Natural killer cell treated with Interleukin-12 subunit alpha and Interleukin-12 subunit beta and Interleukin-15 and Interleukin-18, amount 100 ng/mL, for 72 hours (primary cell): ENCODE measurements around the gene GABRP. TPM values are rescaled to one million over a fixed set of nuclear protein-coding genes. Genes with fewer than 3 reads are reported as not detected.

Experiments
- ATAC-seq, 2 donors: fragments of 150-1000 bp; cut with Tn5 transposase in 1 of 2; sonication (Bioruptor Pico), chemical (Tn5 transposase) in 1 of 2; 2 replicates each; pipeline ENCODE4 v1.10.0; 2021
- DNase-seq: peaks from one replicate; pipeline ENCODE4 v3.0.0; 2022; ENCODE audit warnings: low spot score
- H3K27ac Mint-ChIP-seq, 2 donors: 1 replicate in 1 of 2; 2 replicates in 1 of 2; pipeline ENCODE4 v1.8.0; 2022; ENCODE audit warnings: mixed read lengths in 2 of 2, mild to moderate bottlenecking in 1 of 2, moderate library complexity in 1 of 2
- H3K27me3 Mint-ChIP-seq, 2 donors: 1 replicate in 1 of 2; 2 replicates in 1 of 2; pipeline ENCODE4 v1.8.0; 2022; ENCODE audit warnings: mixed read lengths in 2 of 2
- H3K36me3 Mint-ChIP-seq: one replicate; pipeline ENCODE4 v1.8.0; 2022; ENCODE audit warnings: mixed read lengths
- H3K4me1 Mint-ChIP-seq, 2 donors: 1 replicate in 1 of 2; 2 replicates in 1 of 2; pipeline ENCODE4 v1.8.0; 2022; ENCODE audit warnings: low read depth in 2 of 2, mixed read lengths in 2 of 2, mild to moderate bottlenecking in 1 of 2
- H3K4me3 Mint-ChIP-seq: one replicate; pipeline ENCODE4 v1.8.0; 2022; ENCODE audit warnings: mixed read lengths
- H3K9me3 Mint-ChIP-seq: 2 replicates; pipeline ENCODE4 v1.8.0; 2022; ENCODE audit warnings: mixed read lengths
- total RNA-seq, 2 donors: library from RNA; stranded (reverse); gene quantifications; one replicate each; pipeline ENCODE4 v1.2.3, GENCODE V29; 2022

The GABRP gene, protein sequence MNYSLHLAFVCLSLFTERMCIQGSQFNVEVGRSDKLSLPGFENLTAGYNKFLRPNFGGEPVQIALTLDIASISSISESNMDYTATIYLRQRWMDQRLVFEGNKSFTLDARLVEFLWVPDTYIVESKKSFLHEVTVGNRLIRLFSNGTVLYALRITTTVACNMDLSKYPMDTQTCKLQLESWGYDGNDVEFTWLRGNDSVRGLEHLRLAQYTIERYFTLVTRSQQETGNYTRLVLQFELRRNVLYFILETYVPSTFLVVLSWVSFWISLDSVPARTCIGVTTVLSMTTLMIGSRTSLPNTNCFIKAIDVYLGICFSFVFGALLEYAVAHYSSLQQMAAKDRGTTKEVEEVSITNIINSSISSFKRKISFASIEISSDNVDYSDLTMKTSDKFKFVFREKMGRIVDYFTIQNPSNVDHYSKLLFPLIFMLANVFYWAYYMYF
- not detected for total RNA-seq

DNA sequence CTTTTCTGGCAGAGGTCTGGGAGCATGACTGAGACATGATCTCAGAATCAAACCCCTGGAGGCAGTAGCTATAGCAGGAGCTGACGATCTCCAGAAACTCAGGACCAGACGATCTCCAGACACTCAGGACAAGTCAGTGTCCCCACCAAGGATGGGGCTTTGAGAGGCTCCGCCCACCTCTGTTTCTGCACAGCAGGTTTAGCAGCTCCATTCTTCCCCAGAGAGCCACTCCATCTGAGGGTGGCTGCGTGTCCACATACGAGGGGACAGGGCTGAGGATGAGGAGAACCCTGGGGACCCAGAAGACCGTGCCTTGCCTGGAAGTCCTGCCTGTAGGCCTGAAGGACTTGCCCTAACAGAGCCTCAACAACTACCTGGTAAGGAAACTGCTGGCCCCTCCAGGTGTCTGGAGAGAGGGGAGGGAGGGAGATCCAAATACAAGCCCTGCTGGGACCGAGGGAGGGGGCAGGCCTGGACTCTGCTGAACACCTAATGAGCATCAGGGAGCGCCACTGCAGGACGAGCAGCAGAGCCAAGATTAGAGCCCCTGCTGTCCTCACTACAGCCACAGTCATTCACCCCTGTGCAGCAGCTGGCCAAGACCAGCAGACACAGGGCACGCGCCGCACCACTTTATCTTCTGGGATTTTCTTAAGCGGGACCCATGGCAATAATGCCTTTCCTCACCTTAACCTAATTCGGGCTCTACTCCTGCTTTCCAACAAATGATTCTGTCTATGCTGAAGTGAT, at the start of gene GABRP:
GABRP (plus strand) TSS at position 228 of the 750 bp plus-strand sequence. CDS start 4,891 bp downstream, outside the sequence.
- H3K9me3 Mint-ChIP-seq = no peaks in the 10 kb centered on the region
- no peak within 1 kb of the TSS for H3K4me3 Mint-ChIP-seq
- peaks cover 5% of the 10 kb centered on the region in 2 donors for H3K27me3 Mint-ChIP-seq
- no peak within 1 kb of the TSS for H3K27ac Mint-ChIP-seq
- ATAC-seq (peak in 1 of 2 donors; percentile 34), DNase-seq (no peak)
- no peaks in the 10 kb centered on the region for H3K4me1 Mint-ChIP-seq
- H3K36me3 Mint-ChIP-seq = no peaks in the 10 kb centered on the region

DNA sequence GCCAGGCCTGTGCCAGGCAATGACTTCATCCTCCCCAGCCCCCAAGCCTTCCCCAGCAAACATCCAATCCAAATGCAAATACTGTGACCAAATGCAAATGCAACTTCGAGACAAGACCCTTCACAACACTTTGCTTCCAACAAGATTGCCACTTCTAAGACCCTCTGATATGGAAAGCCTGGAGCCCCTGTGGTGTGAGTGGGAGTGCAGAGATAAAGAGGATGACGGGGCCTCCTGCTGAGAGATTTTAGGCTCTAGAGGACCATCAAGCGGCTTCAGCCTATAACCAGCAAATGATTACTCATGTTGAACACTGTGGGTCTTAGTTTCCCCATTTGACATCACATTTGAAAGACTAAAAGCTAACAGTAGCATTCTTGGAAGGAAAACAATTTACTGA, 46.6 kb upstream of the GABRP start:
- DNase-seq (no peak), ATAC-seq (no peak)
- no peaks in the 10 kb centered on the region for H3K4me1 Mint-ChIP-seq
- H3K36me3 Mint-ChIP-seq = no peaks in the 10 kb centered on the region
- H3K4me3 Mint-ChIP-seq = no peak overlapping the region
- H3K27me3 Mint-ChIP-seq = peaks cover 14 to 22% of the 10 kb centered on the region in 2 donors
- H3K9me3 Mint-ChIP-seq = peaks cover 3% of the 10 kb centered on the region
- H3K27ac Mint-ChIP-seq = no peak overlapping the region

DNA sequence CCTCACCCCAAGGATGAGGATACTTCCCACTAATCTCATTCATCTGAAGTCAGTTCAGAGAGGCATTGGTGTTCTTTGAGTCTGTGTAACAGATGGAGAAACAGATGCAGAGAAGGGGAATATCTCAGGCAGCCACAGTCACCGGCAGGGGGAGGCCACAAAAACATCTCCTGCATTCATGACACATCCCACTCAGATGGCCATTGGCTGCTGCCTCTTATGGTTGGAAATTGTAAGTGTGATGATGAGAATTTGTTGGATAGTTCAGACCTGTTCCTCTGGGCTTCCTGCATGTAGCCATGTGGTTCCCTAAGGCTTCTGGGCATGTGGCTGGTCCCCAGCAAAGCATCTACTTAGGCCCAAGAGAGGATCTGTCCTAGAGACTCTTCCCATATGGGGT, 45.9 kb upstream of the GABRP start:
- no peak overlapping the region for H3K4me3 Mint-ChIP-seq
- peaks cover 14 to 22% of the 10 kb centered on the region in 2 donors for H3K27me3 Mint-ChIP-seq
- H3K9me3 Mint-ChIP-seq = peaks cover 3% of the 10 kb centered on the region
- no peaks in the 10 kb centered on the region for H3K4me1 Mint-ChIP-seq
- no peak overlapping the region for H3K27ac Mint-ChIP-seq
- H3K36me3 Mint-ChIP-seq = no peaks in the 10 kb centered on the region
- DNase-seq = no peak
- ATAC-seq = no peak

DNA sequence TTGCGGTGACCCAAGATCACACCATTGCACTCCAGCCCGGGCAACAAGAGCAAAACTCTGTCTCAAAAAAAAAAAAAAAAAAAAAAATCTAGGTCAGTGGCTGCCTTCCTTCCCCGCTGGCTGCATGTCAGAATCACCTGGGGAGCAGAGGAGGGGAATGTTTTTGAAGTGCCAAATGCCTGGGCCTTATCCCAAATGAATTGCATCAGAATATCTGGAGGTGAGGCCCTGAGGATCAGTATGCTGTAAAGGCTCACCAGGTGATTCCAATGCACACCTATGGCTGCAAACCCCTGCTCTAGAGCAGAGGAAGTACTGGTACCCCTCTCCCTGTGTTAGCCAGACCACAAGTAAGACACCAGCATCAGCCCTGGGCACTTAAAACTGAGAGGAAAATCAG, 44.7 kb upstream of the GABRP start:
- H3K27me3 Mint-ChIP-seq = peaks cover 15 to 16% of the 10 kb centered on the region in 2 donors
- H3K4me1 Mint-ChIP-seq = no peaks in the 10 kb centered on the region
- no peak overlapping the region for H3K4me3 Mint-ChIP-seq
- DNase-seq (no peak), ATAC-seq (no peak)
- H3K27ac Mint-ChIP-seq = no peak overlapping the region
- no peaks in the 10 kb centered on the region for H3K36me3 Mint-ChIP-seq
- peaks cover 3% of the 10 kb centered on the region for H3K9me3 Mint-ChIP-seq

DNA sequence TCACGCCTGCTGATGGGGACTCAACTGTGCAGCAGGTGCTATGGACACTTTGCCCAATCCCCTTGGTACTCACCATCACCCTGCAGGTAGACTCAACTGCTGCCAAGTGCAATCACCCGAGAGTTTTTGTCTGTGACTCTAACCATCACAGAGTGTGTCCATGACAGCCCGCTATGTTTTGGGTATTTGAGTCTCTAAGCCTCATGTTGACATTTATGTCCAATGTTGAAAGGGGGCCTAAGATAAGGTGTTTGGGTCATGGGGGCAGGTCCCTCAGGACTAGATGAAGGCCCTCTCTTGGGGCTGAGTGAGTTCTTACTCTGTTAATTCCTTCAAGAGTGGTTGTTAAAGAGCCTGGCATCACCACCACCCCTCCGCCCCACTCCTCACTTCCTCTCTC, 44.1 kb upstream of the GABRP start:
- Mint-ChIP-seq H3K27me3 (peaks cover 15 to 19% of the 10 kb centered on the region in 2 donors), H3K36me3 (no peaks in the 10 kb centered on the region), H3K27ac (no peak overlapping the region), H3K4me3 (no peak overlapping the region), H3K9me3 (peaks cover 3% of the 10 kb centered on the region), H3K4me1 (no peaks in the 10 kb centered on the region)
- ATAC-seq (no peak), DNase-seq (no peak)

DNA sequence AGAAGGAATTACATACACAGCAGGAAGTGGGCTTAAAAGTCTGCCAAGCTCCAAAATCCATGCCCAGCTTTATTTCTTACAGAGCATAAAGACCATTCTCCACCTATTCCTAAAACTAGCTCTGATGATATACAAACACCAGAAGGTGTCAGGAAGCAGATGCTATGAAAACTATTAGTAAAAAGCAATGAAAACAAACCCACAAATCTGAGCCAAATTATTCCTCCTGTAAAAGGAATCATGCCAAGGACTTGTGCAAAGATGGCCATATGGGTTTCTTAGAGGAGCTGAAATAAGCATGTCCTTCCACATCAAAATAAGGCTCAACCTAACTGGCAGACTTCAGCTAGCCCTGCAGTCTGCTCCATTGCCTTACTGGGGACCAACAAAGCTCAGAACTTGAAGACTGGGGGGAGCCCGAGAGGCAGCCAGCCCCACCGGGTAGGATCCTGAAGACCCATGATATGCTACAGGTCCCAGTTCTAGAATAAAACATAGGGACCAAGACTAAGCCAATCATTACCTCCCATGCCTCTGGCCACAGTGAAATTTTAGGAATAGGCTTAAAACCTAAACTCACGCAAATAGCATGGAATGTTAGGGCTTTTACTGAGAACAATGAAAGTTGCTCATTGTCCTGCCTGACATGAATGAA, 42.8 kb upstream of the GABRP start:
- H3K9me3 Mint-ChIP-seq = no peaks in the 10 kb centered on the region
- no peak for ATAC-seq
- no peaks in the 10 kb centered on the region for H3K4me1 Mint-ChIP-seq
- peaks cover 15 to 16% of the 10 kb centered on the region in 2 donors for H3K27me3 Mint-ChIP-seq
- DNase-seq = no peak
- no peak overlapping the region for H3K4me3 Mint-ChIP-seq
- no peak overlapping the region for H3K27ac Mint-ChIP-seq
- H3K36me3 Mint-ChIP-seq = no peaks in the 10 kb centered on the region

DNA sequence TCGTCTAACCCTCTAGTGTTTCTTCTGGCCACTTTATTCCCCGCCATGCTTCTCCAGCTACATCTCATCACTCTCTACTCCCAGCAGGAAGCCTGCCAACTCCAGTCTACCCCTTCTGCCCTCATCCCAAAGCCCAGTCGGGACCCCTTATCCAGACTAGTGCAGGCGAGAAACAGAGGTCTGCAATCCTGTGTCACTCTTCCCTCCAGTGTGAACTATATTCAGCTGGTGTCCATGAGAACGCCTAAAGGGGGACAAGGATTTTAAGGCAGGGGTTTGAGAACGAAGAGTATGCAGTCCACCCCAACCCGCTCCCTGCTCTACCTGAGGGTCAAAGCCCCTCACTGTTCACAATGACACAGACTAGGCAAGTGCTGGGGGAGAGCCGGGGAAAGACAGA, 41.7 kb upstream of the GABRP start:
- no peaks in the 10 kb centered on the region for H3K36me3 Mint-ChIP-seq
- DNase-seq (no peak), ATAC-seq (no peak)
- H3K4me3 Mint-ChIP-seq = no peak overlapping the region
- no peaks in the 10 kb centered on the region for H3K4me1 Mint-ChIP-seq
- no peaks in the 10 kb centered on the region for H3K9me3 Mint-ChIP-seq
- no peak overlapping the region for H3K27ac Mint-ChIP-seq
- H3K27me3 Mint-ChIP-seq = peaks cover 14 to 15% of the 10 kb centered on the region in 2 donors

DNA sequence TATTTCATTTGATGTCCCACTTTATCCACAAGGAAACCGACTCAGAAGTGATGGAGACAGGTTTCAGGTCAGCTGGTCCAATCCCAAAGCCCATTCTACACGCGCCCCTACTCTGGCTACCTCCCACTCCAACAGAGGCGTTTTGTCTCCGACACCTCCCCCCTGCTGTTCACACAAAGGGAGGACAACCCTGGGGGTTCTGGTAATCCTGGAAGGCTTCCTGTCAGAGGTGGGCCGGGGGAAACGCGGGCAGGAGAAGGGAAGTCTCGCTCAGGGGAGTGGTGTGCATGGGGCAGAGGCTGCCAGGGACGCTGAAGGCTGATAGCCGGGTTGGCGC, 39.7 kb upstream of the GABRP start:
- H3K4me1 Mint-ChIP-seq = no peaks in the 10 kb centered on the region
- H3K4me3 Mint-ChIP-seq = no peak overlapping the region

DNA sequence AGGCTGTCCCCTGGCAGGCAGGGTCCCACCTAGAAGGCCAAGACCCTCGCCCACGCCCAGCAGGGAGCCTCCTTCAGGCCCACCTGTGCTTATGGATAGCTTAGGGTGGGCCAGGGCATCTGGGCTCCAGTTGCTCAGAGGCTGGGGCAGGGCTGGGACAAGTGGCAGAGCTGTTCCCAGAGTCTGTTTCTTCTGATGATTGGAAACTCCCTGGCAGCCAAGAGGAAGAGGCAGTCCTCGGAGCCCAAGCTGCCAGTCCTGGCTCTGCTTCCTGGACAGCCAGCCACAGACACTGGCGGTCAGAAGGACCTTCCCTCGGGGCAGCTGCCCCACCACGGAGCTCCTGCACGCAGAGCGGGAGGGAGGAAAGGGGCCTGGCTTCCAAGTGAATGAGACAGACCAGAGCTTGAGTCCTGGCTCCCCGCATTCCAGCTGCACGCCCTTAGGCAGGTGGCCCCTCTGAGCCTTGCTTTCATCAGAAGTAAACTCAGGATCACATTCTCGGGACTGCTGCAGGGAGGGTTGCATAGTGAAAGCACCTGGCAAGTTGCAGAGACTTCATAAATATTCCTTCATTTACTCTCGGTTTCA, 37.9 kb upstream of the GABRP start:
- no peak for DNase-seq
- H3K4me3 Mint-ChIP-seq = no peak overlapping the region
- no peaks in the 10 kb centered on the region for H3K4me1 Mint-ChIP-seq
- H3K9me3 Mint-ChIP-seq = no peaks in the 10 kb centered on the region
- no peak overlapping the region for H3K27ac Mint-ChIP-seq
- no peak for ATAC-seq
- no peaks in the 10 kb centered on the region for H3K36me3 Mint-ChIP-seq
- H3K27me3 Mint-ChIP-seq = peaks cover 20% of the 10 kb centered on the region in 2 donors

More for the DNA sequence above, 39.7 kb upstream of the GABRP start:
- Mint-ChIP-seq H3K9me3 (no peaks in the 10 kb centered on the region), H3K27me3 (peaks cover 14 to 15% of the 10 kb centered on the region in 2 donors), H3K27ac (no peak overlapping the region), H3K36me3 (no peaks in the 10 kb centered on the region)
- DNase-seq = no peak
- ATAC-seq = no peak

DNA sequence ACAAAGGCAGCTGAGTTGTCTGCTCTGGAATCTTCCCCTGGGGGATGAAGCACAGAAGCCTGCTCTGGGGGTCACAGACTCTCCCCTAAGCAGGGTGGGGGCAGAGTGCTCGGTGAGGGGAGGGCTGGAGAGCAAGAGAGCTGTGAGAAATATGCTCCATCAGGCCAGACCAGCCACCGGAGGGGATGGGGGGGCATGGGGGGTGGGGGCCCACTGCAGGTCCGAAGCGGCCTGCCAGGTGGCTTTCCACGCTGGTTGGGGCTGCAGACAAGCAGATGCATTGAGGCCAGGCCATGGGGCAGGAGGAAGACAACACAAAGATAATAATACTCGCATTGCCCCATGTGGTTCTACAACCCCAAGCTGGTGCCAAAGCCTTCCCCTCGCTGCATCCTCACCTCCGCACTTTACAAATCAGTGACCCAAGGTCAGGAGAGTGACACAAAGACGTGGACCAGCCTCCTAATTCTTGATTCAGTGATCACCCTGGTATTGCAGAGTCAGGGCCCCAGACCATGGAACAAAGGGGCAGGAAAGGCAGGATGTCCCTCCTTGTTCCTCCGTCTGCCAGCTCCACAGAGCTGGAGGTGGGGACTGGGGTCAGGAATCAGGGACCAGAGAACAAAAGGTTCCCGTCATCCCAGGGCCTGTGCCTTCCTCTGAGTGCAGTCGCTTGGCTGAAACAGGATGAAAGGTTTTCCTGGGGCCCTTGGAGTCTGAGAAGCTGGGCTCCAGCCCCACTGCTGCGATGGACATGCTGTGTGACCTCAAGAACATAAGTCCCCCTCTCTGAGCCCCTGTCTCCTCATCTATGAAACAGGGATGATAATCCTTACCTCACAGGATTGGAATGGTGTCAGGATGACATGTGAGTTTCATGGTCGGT, 37.2 kb upstream of the GABRP start:
- no peak for DNase-seq
- Mint-ChIP-seq H3K9me3 (no peaks in the 10 kb centered on the region), H3K27ac (no peak overlapping the region), H3K36me3 (no peaks in the 10 kb centered on the region), H3K4me1 (no peaks in the 10 kb centered on the region), H3K4me3 (no peak overlapping the region), H3K27me3 (peaks cover 22% of the 10 kb centered on the region in 2 donors)
- no peak for ATAC-seq

DNA sequence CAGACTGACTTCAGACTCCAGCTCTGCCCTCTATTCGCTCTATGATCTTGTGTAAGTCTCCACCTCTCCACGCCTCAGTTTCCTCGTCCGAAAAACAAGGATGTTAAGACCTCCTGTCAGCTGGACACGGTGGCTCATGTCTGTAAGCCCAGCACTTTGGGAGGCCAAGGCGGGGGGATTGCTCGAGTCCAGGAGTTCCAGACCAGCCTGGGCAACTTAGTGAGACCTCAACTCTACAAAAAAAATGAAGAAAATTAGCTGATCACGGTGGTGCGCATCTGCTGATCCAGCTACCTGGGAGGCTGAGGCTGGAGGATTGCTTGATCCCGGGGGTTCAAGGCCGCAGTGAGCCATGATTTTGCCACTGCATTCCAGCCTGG, 36.6 kb upstream of the GABRP start:
- H3K4me3 Mint-ChIP-seq = no peak overlapping the region
- no peak overlapping the region for H3K27ac Mint-ChIP-seq
- H3K4me1 Mint-ChIP-seq = no peaks in the 10 kb centered on the region
- H3K27me3 Mint-ChIP-seq = peaks cover 19% of the 10 kb centered on the region in 2 donors
- ATAC-seq (no peak), DNase-seq (no peak)
- H3K36me3 Mint-ChIP-seq = no peaks in the 10 kb centered on the region
- no peaks in the 10 kb centered on the region for H3K9me3 Mint-ChIP-seq

DNA sequence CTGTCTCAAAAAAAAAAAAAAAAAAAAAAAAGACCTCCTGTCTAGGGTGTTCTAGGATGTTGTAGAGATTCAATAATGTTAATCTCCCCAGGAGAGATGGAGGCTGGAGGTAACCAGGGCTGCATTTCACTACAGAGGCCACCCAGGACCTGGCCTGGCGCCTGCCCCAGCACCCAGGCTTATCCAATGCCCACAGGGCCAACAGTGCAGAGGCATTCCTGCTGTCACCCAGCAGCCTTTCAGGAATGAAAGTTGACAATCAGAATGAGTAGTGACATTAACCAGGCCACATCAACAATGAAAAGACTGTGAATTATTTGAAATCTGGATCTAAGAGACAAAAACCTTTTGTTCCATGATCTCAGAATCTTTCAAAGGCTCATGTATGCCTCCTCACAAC, 36.2 kb upstream of the GABRP start:
- ATAC-seq = no peak
- DNase-seq = no peak
- Mint-ChIP-seq H3K4me3 (no peak overlapping the region), H3K36me3 (no peaks in the 10 kb centered on the region), H3K27me3 (peaks cover 16 to 17% of the 10 kb centered on the region in 2 donors), H3K4me1 (no peaks in the 10 kb centered on the region), H3K27ac (no peak overlapping the region), H3K9me3 (no peaks in the 10 kb centered on the region)

DNA sequence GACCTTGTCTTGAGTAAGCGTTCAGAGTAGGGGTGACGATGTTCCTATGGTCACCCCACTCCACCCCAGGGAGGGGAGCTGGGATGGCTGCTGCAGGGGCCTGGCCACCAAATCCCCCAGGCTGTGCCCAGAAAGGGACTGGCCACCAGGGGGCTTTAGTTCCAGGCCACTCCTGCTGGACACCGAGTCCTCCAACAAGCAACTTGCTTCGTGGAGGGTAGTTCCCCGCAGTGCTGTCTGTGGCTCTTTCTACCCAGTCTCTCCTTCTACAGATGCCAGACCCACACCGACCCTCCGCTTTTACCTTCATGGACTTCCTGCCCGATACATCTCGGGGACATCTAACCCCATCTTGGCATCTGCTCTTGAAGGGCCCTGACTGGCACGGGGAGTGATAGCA, 35.7 kb upstream of the GABRP start:
- Mint-ChIP-seq H3K36me3 (no peaks in the 10 kb centered on the region), H3K4me3 (no peak overlapping the region), H3K9me3 (no peaks in the 10 kb centered on the region), H3K4me1 (no peaks in the 10 kb centered on the region), H3K27ac (no peak overlapping the region), H3K27me3 (peaks cover 16 to 20% of the 10 kb centered on the region in 2 donors)
- ATAC-seq = no peak
- DNase-seq = no peak
